ENCODE measurements around the gene GSG1L. TPM values are rescaled to one million over a fixed set of nuclear protein-coding genes. Genes with fewer than 3 reads are reported as not detected.

The GSG1L gene
- total RNA-seq, 1 experiment from 2014 or later = not detected

DNA sequence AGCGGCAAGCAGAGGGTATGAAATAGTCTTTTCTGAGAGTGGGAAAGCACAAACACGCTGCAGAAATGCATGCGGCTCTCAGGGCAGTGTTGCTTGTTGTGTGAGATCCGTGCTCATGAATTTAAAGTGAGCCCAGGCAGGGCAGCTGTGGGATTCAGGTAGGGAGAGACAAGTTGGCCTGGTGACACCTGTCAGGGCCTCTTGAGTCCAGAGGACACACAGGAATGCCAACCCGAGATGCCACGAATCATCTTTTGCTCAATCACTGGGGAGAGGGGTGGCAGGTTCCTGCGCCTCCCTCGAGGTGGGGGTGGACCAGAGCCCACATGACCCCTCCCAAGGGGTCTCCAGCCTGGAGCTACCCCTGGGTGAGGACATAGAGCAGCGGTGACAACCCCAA lies 211.9 kb downstream of the GSG1L start:
- ChIA-PET CTCF (no interaction called here), POLR2A (ENCODE audit: unreplicated experiment) (no interaction called here)
- Histone ChIP-seq H3K79me2 (ENCODE audit: low read depth) (no peaks in the 10 kb centered on the region), H3K4me2 (no peak overlapping the region), H3K4me1 (replicated peaks; ENCODE audit: insufficient read depth) (no peaks in the 10 kb centered on the region), H3K27me3 (ENCODE audit: insufficient read depth, low read depth) (peaks cover 59% of the 10 kb centered on the region), H3K27ac (no peak overlapping the region), H3K9me2 (ENCODE audit: insufficient read depth) (no peaks in the 10 kb centered on the region), H4K20me1 (ENCODE audit: insufficient read depth) (no peaks in the 10 kb centered on the region), H3K4me3 (no peak overlapping the region), H3K9me3 (ENCODE audit: insufficient read depth, low read depth) (no peaks in the 10 kb centered on the region), H3K36me3 (ENCODE audit: low read depth) (no peaks in the 10 kb centered on the region), H2AFZ (no peak overlapping the region), H3F3A (ENCODE audit: insufficient read depth, low read depth) (no peaks in the 10 kb centered on the region)
- intact Hi-C loops (cut with micrococcal nuclease; ENCODE audit: unreplicated experiment) = no loop called here
- DNase-seq = no peak
- TF ChIP-seq, protein P1, sequence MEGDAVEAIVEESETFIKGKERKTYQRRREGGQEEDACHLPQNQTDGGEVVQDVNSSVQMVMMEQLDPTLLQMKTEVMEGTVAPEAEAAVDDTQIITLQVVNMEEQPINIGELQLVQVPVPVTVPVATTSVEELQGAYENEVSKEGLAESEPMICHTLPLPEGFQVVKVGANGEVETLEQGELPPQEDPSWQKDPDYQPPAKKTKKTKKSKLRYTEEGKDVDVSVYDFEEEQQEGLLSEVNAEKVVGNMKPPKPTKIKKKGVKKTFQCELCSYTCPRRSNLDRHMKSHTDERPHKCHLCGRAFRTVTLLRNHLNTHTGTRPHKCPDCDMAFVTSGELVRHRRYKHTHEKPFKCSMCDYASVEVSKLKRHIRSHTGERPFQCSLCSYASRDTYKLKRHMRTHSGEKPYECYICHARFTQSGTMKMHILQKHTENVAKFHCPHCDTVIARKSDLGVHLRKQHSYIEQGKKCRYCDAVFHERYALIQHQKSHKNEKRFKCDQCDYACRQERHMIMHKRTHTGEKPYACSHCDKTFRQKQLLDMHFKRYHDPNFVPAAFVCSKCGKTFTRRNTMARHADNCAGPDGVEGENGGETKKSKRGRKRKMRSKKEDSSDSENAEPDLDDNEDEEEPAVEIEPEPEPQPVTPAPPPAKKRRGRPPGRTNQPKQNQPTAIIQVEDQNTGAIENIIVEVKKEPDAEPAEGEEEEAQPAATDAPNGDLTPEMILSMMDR (conservative IDR thresholded peaks at IDR 0.05) = no peak
- no peak for TF ChIP-seq EZH2 (IDR thresholded peaks at IDR 0.05; ENCODE audit: low read depth)
- BruUV-seq (replicated peaks) = no TSS peak

DNA sequence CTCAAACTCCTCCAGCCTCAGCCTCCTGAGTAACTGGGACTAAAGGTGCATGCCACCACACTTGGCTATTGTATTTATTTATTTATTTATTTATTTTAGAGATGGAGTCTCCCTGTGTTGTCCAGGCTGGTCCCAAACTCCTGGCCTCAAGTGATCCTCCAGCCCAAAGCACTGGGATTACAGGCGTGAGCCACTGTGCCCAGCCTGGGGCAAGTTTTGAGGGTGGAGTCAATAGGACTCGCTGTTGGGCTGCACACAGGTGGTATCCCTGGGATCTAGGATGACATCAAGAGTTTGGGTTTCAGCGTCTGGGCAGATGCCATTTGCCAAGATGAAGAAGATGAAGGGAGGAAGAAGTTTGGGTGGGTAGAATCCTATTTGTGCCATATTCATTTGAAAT lies 213.9 kb downstream of the GSG1L start:
- BruUV-seq (replicated peaks) = no TSS peak
- POLR2A ChIA-PET (ENCODE audit: unreplicated experiment) = no interaction called here
- CTCF ChIA-PET = no interaction called here

DNA sequence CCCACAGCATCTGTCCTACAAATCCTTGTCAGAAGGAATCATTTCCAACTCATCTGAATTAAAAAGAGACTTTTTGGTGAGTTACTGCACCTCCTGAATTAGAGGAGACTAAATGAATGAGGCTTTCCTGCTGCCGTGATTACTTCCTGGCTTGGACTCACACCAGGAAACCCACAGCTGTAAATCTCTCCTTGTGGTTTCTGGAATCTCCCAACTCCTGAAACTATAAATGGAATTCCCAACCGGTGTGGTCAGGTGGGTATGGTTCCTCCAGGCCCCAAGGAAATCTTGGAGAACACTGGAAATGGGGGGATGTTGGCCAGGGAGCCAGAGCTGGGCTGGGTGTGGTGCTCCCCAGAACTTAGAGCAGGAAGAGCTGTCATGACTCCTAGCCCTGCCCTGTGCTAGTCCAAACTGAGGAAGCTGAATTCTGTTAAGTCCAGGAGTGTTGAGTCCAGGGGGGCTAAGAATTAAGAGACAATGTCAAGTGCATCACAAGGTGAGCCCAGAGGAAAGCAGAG lies 216.4 kb downstream of the GSG1L start:
- TF ChIP-seq, protein P1 (conservative IDR thresholded peaks at IDR 0.05) = no peak
- no peak for TF ChIP-seq EZH2 (IDR thresholded peaks at IDR 0.05; ENCODE audit: low read depth)
- Histone ChIP-seq H3K27me3 (ENCODE audit: insufficient read depth, low read depth) (peaks cover 38% of the 10 kb centered on the region), H3K4me1 (replicated peaks; ENCODE audit: insufficient read depth) (no peaks in the 10 kb centered on the region), H3K4me2 (no peak overlapping the region), H3F3A (ENCODE audit: insufficient read depth, low read depth) (no peaks in the 10 kb centered on the region), H3K9me3 (ENCODE audit: insufficient read depth, low read depth) (no peaks in the 10 kb centered on the region), H3K4me3 (no peak overlapping the region), H4K20me1 (ENCODE audit: insufficient read depth) (no peaks in the 10 kb centered on the region), H3K9me2 (ENCODE audit: insufficient read depth) (no peaks in the 10 kb centered on the region), H3K79me2 (ENCODE audit: low read depth) (no peaks in the 10 kb centered on the region), H2AFZ (no peak overlapping the region), H3K27ac (no peak overlapping the region), H3K36me3 (ENCODE audit: low read depth) (no peaks in the 10 kb centered on the region)
- intact Hi-C loops (cut with micrococcal nuclease; ENCODE audit: unreplicated experiment) = no loop called here
- ChIA-PET CTCF (no interaction called here), POLR2A (ENCODE audit: unreplicated experiment) (no interaction called here)
- BruUV-seq (replicated peaks) = no TSS peak
- no peak for DNase-seq

More for the DNA sequence above, 213.9 kb downstream of the GSG1L start:
- no peak for DNase-seq
- H3K4me2 ChIP-seq = no peak overlapping the region
- no peak overlapping the region for H3K27ac ChIP-seq
- no peaks in the 10 kb centered on the region for H3K9me3 ChIP-seq (ENCODE audit: insufficient read depth, low read depth)
- H3K27me3 ChIP-seq (ENCODE audit: insufficient read depth, low read depth) = peaks cover 56% of the 10 kb centered on the region
- H3F3A ChIP-seq (ENCODE audit: insufficient read depth, low read depth) = no peaks in the 10 kb centered on the region
- H3K36me3 ChIP-seq (ENCODE audit: low read depth) = no peaks in the 10 kb centered on the region
- TF ChIP-seq, protein P1 (conservative IDR thresholded peaks at IDR 0.05) = no peak
- TF ChIP-seq EZH2 (IDR thresholded peaks at IDR 0.05; ENCODE audit: low read depth) = no peak
- no peaks in the 10 kb centered on the region for H3K9me2 ChIP-seq (ENCODE audit: insufficient read depth)
- intact Hi-C loops (cut with micrococcal nuclease; ENCODE audit: unreplicated experiment) = no loop called here
- no peak overlapping the region for H2AFZ ChIP-seq
- no peaks in the 10 kb centered on the region for H3K79me2 ChIP-seq (ENCODE audit: low read depth)
- H4K20me1 ChIP-seq (ENCODE audit: insufficient read depth) = no peaks in the 10 kb centered on the region
- no peak overlapping the region for H3K4me3 ChIP-seq
- H3K4me1 ChIP-seq (replicated peaks; ENCODE audit: insufficient read depth) = no peaks in the 10 kb centered on the region

Data from PC-9 (cell line).